Hepatocyte (in vitro differentiated cells): ENCODE results near the gene MRRF. TPM values are rescaled to one million over a fixed set of nuclear protein-coding genes. Genes with fewer than 3 reads are reported as not detected.

Source experiments
- DNase-seq: peaks from one replicate; pipeline ENCODE4 v3.0.0-alpha.2; 2016; ENCODE audit warnings: low spot score
- H2AFZ ChIP-seq: fragments of 200-600 bp; sonication (generic); 2 replicates; pipeline ENCODE4 v1.6.0; 2016; ENCODE audit warnings: antibody characterized with exemption, mild to moderate bottlenecking
- H3K27ac ChIP-seq: fragments of 200-600 bp; sonication (generic); 2 replicates; pipeline ENCODE4 v1.5.1; 2016; ENCODE audit warnings: mild to moderate bottlenecking
- H3K27me3 ChIP-seq: fragments of 200-600 bp; sonication (generic); 2 replicates; pipeline ENCODE4 v1.6.1; 2016
- H3K36me3 ChIP-seq: fragments of 200-600 bp; sonication (generic); replicated peaks from 2 replicates; pipeline ENCODE4 v1.5.1; 2016; ENCODE audit warnings: low read depth; ENCODE audit not compliant: insufficient read depth
- H3K4me1 ChIP-seq: fragments of 200-600 bp; sonication (generic); 2 replicates; pipeline ENCODE4 v1.5.1; 2016; ENCODE audit warnings: mild to moderate bottlenecking, moderate library complexity; ENCODE audit not compliant: insufficient read depth
- H3K4me2 ChIP-seq: fragments of 200-600 bp; sonication (generic); 2 replicates; pipeline ENCODE4 v1.6.0; 2016
- H3K4me3 ChIP-seq: fragments of 200-600 bp; sonication (generic); 2 replicates; pipeline ENCODE4 v1.5.1; 2016; ENCODE audit warnings: mild to moderate bottlenecking
- H3K79me2 ChIP-seq: fragments of 200-600 bp; sonication (generic); 2 replicates; pipeline ENCODE4 v1.6.0; 2017; ENCODE audit warnings: mild to moderate bottlenecking
- H3K9me2 ChIP-seq: fragments of 200-600 bp; sonication (generic); replicated peaks from 2 replicates; pipeline ENCODE4 v1.6.0; 2017; ENCODE audit warnings: mild to moderate bottlenecking; ENCODE audit not compliant: insufficient read depth
- H3K9me3 ChIP-seq: fragments of 200-600 bp; sonication (generic); 2 replicates; pipeline ENCODE4 v1.5.1; 2016; ENCODE audit warnings: low read depth, mild to moderate bottlenecking
- H4K20me1 ChIP-seq: fragments of 200-600 bp; sonication (generic); 2 replicates; pipeline ENCODE4 v1.6.0; 2016; ENCODE audit warnings: mild to moderate bottlenecking; ENCODE audit not compliant: insufficient read depth, poor library complexity, severe bottlenecking
- CTCF ChIP-seq: fragments of 200-600 bp; sonication (generic); IDR thresholded peaks from 2 replicates; pipeline ENCODE4 v1.5.1; 2016; ENCODE audit warnings: antibody characterized with exemption, mild to moderate bottlenecking; ENCODE audit not compliant: poor library complexity
- EZH2 ChIP-seq: fragments of 200-600 bp; sonication (generic); IDR thresholded peaks from 2 replicates; pipeline ENCODE4 v1.6.1; 2016; ENCODE audit warnings: antibody characterized with exemption, mild to moderate bottlenecking, borderline replicate concordance
- EZH2phosphoT487 ChIP-seq: fragments of 200-600 bp; sonication (generic); IDR thresholded peaks from one replicate; pipeline ENCODE4 v1.6.1; 2018; ENCODE audit warnings: antibody characterized with exemption, mild to moderate bottlenecking, low read depth, moderate library complexity; ENCODE audit not compliant: unreplicated experiment, severe bottlenecking
- WGBS: methylation state at CpG from one replicate; pipeline ENCODE4 v1.1.6; 2016; ENCODE audit warnings: low lambda C conversion rate; ENCODE audit errors: missing lambda C conversion rate; 5-methylcytosine and 5-hydroxymethylcytosine counted together
- polyA plus RNA-seq: library from polyadenylated mRNA; unstranded; fragments of >200 nt; fragmentation: Nextera tagmentation; extraction: Ambion mirVana; gene quantifications from 2 replicates; pipeline ENCODE4 v1.2.1, GENCODE V29; 2016
- total RNA-seq: library from RNA; depleted of rRNA; stranded (reverse); fragments of >200 nt; gene quantifications from 2 replicates; pipeline ENCODE4 v1.2.3, GENCODE V29; 2014

The MRRF gene
- total and polyA plus RNA-seq, 2 experiments from 2014 or later, result 26.8 to 32.9 TPM

- no peak for DNase-seq
- H3K9me2 ChIP-seq, result no peaks in the 10 kb centered on the region
- WGBS, result 79% methylated on average over 10 of the region's 10 CpGs
These were observed 100.1 kb downstream of the MRRF start for GRCh38 chr9:122364783-122365150.

GRCh38 chr9:122366074-122366660, 101.5 kb downstream of the MRRF start:
- 49% methylated on average over 6 of the region's 6 CpGs for WGBS
- no peak overlapping the region for H2AFZ ChIP-seq
- no peak for DNase-seq
- no peaks in the 10 kb centered on the region for H3K9me2 ChIP-seq
- H4K20me1 ChIP-seq, result no peaks in the 10 kb centered on the region
- H3K9me3 ChIP-seq, result no peaks in the 10 kb centered on the region
- H3K79me2 ChIP-seq, result no peaks in the 10 kb centered on the region
- no peak overlapping the region for H3K4me2 ChIP-seq
- TF ChIP-seq EZH2 (no peak), CTCF (no peak), EZH2phosphoT487 (no peak)
- H3K27ac ChIP-seq, result no peak overlapping the region
- peaks cover 15% of the 10 kb centered on the region for H3K27me3 ChIP-seq
- no peak overlapping the region for H3K4me3 ChIP-seq
- H3K36me3 ChIP-seq, result no peaks in the 10 kb centered on the region
- no peaks in the 10 kb centered on the region for H3K4me1 ChIP-seq

More at GRCh38 chr9:122364783-122365150, 100.1 kb downstream of the MRRF start:
- H3K4me2 ChIP-seq, result no peak overlapping the region
- peaks cover 4% of the 10 kb centered on the region for H3K27me3 ChIP-seq
- no peaks in the 10 kb centered on the region for H4K20me1 ChIP-seq
- no peak overlapping the region for H3K4me3 ChIP-seq
- no peaks in the 10 kb centered on the region for H3K36me3 ChIP-seq
- H3K4me1 ChIP-seq, result no peaks in the 10 kb centered on the region
- no peak overlapping the region for H3K27ac ChIP-seq
- no peak overlapping the region for H2AFZ ChIP-seq
- no peaks in the 10 kb centered on the region for H3K79me2 ChIP-seq
- H3K9me3 ChIP-seq, result no peaks in the 10 kb centered on the region
- TF ChIP-seq CTCF, result no peak
- TF ChIP-seq EZH2phosphoT487, result no peak
- TF ChIP-seq EZH2, result no peak

GRCh38 chr9:122367065-122367464, 102.4 kb downstream of the MRRF start:
- no peaks in the 10 kb centered on the region for H3K9me2 ChIP-seq
- peaks cover 24% of the 10 kb centered on the region for H3K27me3 ChIP-seq
- H3K4me1 ChIP-seq, result no peaks in the 10 kb centered on the region
- H3K79me2 ChIP-seq, result no peaks in the 10 kb centered on the region
- H3K27ac ChIP-seq, result no peak overlapping the region
- no peak overlapping the region for H2AFZ ChIP-seq
- no peaks in the 10 kb centered on the region for H3K9me3 ChIP-seq
- H3K4me3 ChIP-seq, result no peak overlapping the region
- 97% methylated on average over 7 of the region's 7 CpGs for WGBS
- no peak for DNase-seq
- H4K20me1 ChIP-seq, result no peaks in the 10 kb centered on the region
- no peak overlapping the region for H3K4me2 ChIP-seq
- TF ChIP-seq EZH2phosphoT487, result no peak
- no peak for TF ChIP-seq EZH2
- no peak for TF ChIP-seq CTCF
- H3K36me3 ChIP-seq, result no peaks in the 10 kb centered on the region
